ENCODE data around the gene EPB41.
A peak's percentile ranks its signal among the peaks of the same experiment; 100 is the strongest.
"Not testable (repeated sequence)": the region's sequence is repeated elsewhere in the genome, so short reads cannot be mapped to it uniquely, and the experiment has no call there.

EPB41 gene

GRCh38 chr1:28914228-28915030 is at the start of gene EPB41:
EPB41 (plus strand) TSS chr1:28914569; CDS start chr1:28987438, 72,869 bp downstream.
- peaks cover 3% of the 10 kb centered on the region for H3K27me3 ChIP-seq (ENCODE audit: control insufficient read depth, insufficient read depth, low read length)
- no peaks in the 10 kb centered on the region for H3K9me3 ChIP-seq (ENCODE audit: control insufficient read depth, insufficient read depth, low read length)
- no peaks in the 10 kb centered on the region for H3K36me3 ChIP-seq (ENCODE audit: control insufficient read depth, insufficient read depth, low read length)
- H3K4me3 ChIP-seq (ENCODE audit: low read depth, low read length) = peak within 1 kb of the TSS; percentile 91
- H3K9ac ChIP-seq (ENCODE audit: low read depth, low read length) = peak within 1 kb of the TSS; percentile 76
- peaks cover 5% of the 10 kb centered on the region for H3K4me1 ChIP-seq (ENCODE audit: control insufficient read depth, insufficient read depth, low read length)

GRCh38 chr1:28864695-28865094 is 49.7 kb upstream of the EPB41 start:
- no peaks in the 10 kb centered on the region for H3K36me3 ChIP-seq (ENCODE audit: control insufficient read depth, insufficient read depth, low read length)
- no peaks in the 10 kb centered on the region for H3K27me3 ChIP-seq (ENCODE audit: control insufficient read depth, insufficient read depth, low read length)
- H3K4me1 ChIP-seq (ENCODE audit: control insufficient read depth, insufficient read depth, low read length) = no peaks in the 10 kb centered on the region
- no peaks in the 10 kb centered on the region for H3K9me3 ChIP-seq (ENCODE audit: control insufficient read depth, insufficient read depth, low read length)
- no peak overlapping the region for H3K4me3 ChIP-seq (ENCODE audit: low read depth, low read length)
- no peak overlapping the region for H3K9ac ChIP-seq (ENCODE audit: low read depth, low read length)

GRCh38 chr1:28865997-28866650 is 48.2 kb upstream of the EPB41 start:
- Histone ChIP-seq H3K27me3 (ENCODE audit: control insufficient read depth, insufficient read depth, low read length) (no peaks in the 10 kb centered on the region), H3K36me3 (ENCODE audit: control insufficient read depth, insufficient read depth, low read length) (no peaks in the 10 kb centered on the region), H3K4me3 (ENCODE audit: low read depth, low read length) (no peak overlapping the region), H3K9me3 (ENCODE audit: control insufficient read depth, insufficient read depth, low read length) (no peaks in the 10 kb centered on the region), H3K4me1 (ENCODE audit: control insufficient read depth, insufficient read depth, low read length) (no peaks in the 10 kb centered on the region), H3K9ac (ENCODE audit: low read depth, low read length) (no peak overlapping the region)

GRCh38 chr1:28867850-28868249 is 46.5 kb upstream of the EPB41 start:
- H3K27me3 ChIP-seq (ENCODE audit: control insufficient read depth, insufficient read depth, low read length) = no peaks in the 10 kb centered on the region
- H3K4me3 ChIP-seq (ENCODE audit: low read depth, low read length) = no peak overlapping the region
- no peaks in the 10 kb centered on the region for H3K4me1 ChIP-seq (ENCODE audit: control insufficient read depth, insufficient read depth, low read length)
- no peak overlapping the region for H3K9ac ChIP-seq (ENCODE audit: low read depth, low read length)
- H3K9me3 ChIP-seq (ENCODE audit: control insufficient read depth, insufficient read depth, low read length) = no peaks in the 10 kb centered on the region
- H3K36me3 ChIP-seq (ENCODE audit: control insufficient read depth, insufficient read depth, low read length) = no peaks in the 10 kb centered on the region

GRCh38 chr1:28869952-28870351 is 44.4 kb upstream of the EPB41 start:
- no peaks in the 10 kb centered on the region for H3K4me1 ChIP-seq (ENCODE audit: control insufficient read depth, insufficient read depth, low read length)

GRCh38 chr1:28871631-28872401 is 42.6 kb upstream of the EPB41 start:
- no peaks in the 10 kb centered on the region for H3K36me3 ChIP-seq (ENCODE audit: control insufficient read depth, insufficient read depth, low read length)
- no peak overlapping the region for H3K4me3 ChIP-seq (ENCODE audit: low read depth, low read length)
- H3K9ac ChIP-seq (ENCODE audit: low read depth, low read length) = no peak overlapping the region
- H3K27me3 ChIP-seq (ENCODE audit: control insufficient read depth, insufficient read depth, low read length) = no peaks in the 10 kb centered on the region
- no peaks in the 10 kb centered on the region for H3K4me1 ChIP-seq (ENCODE audit: control insufficient read depth, insufficient read depth, low read length)
- H3K9me3 ChIP-seq (ENCODE audit: control insufficient read depth, insufficient read depth, low read length) = no peaks in the 10 kb centered on the region

More at GRCh38 chr1:28869952-28870351, 44.4 kb upstream of the EPB41 start:
- Histone ChIP-seq H3K36me3 (ENCODE audit: control insufficient read depth, insufficient read depth, low read length) (no peaks in the 10 kb centered on the region), H3K4me3 (ENCODE audit: low read depth, low read length) (no peak overlapping the region), H3K9ac (ENCODE audit: low read depth, low read length) (no peak overlapping the region), H3K9me3 (ENCODE audit: control insufficient read depth, insufficient read depth, low read length) (no peaks in the 10 kb centered on the region), H3K27me3 (ENCODE audit: control insufficient read depth, insufficient read depth, low read length) (no peaks in the 10 kb centered on the region)

GRCh38 chr1:28875134-28875533 is 39.2 kb upstream of the EPB41 start:
- not testable (repeated sequence) for H3K27me3 ChIP-seq (ENCODE audit: control insufficient read depth, insufficient read depth, low read length); H3K4me1 ChIP-seq (ENCODE audit: control insufficient read depth, insufficient read depth, low read length); H3K9ac ChIP-seq (ENCODE audit: low read depth, low read length); H3K36me3 ChIP-seq (ENCODE audit: control insufficient read depth, insufficient read depth, low read length); H3K4me3 ChIP-seq (ENCODE audit: low read depth, low read length); H3K9me3 ChIP-seq (ENCODE audit: control insufficient read depth, insufficient read depth, low read length)

- Histone ChIP-seq H3K9me3 (ENCODE audit: control insufficient read depth, insufficient read depth, low read length) (no peaks in the 10 kb centered on the region), H3K27me3 (ENCODE audit: control insufficient read depth, insufficient read depth, low read length) (no peaks in the 10 kb centered on the region), H3K9ac (ENCODE audit: low read depth, low read length) (no peak overlapping the region), H3K36me3 (ENCODE audit: control insufficient read depth, insufficient read depth, low read length) (no peaks in the 10 kb centered on the region), H3K4me3 (ENCODE audit: low read depth, low read length) (no peak overlapping the region), H3K4me1 (ENCODE audit: control insufficient read depth, insufficient read depth, low read length) (peaks cover 1% of the 10 kb centered on the region)
Observed at GRCh38 chr1:28877132-28877781, 37.1 kb upstream of the EPB41 start.

- H3K36me3 ChIP-seq (ENCODE audit: control insufficient read depth, insufficient read depth, low read length) = no peaks in the 10 kb centered on the region
- no peak overlapping the region for H3K9ac ChIP-seq (ENCODE audit: low read depth, low read length)
- H3K27me3 ChIP-seq (ENCODE audit: control insufficient read depth, insufficient read depth, low read length) = no peaks in the 10 kb centered on the region
- peaks cover 9% of the 10 kb centered on the region for H3K4me1 ChIP-seq (ENCODE audit: control insufficient read depth, insufficient read depth, low read length)
- H3K9me3 ChIP-seq (ENCODE audit: control insufficient read depth, insufficient read depth, low read length) = no peaks in the 10 kb centered on the region
- H3K4me3 ChIP-seq (ENCODE audit: low read depth, low read length) = no peak overlapping the region
Observed at GRCh38 chr1:28878796-28879195, 35.6 kb upstream of the EPB41 start.

GRCh38 chr1:28882009-28882628 is 32.2 kb upstream of the EPB41 start:
- Histone ChIP-seq H3K9me3 (ENCODE audit: control insufficient read depth, insufficient read depth, low read length) (no peaks in the 10 kb centered on the region), H3K4me1 (ENCODE audit: control insufficient read depth, insufficient read depth, low read length) (peaks cover 24% of the 10 kb centered on the region), H3K36me3 (ENCODE audit: control insufficient read depth, insufficient read depth, low read length) (no peaks in the 10 kb centered on the region), H3K4me3 (ENCODE audit: low read depth, low read length) (no peak overlapping the region), H3K9ac (ENCODE audit: low read depth, low read length) (no peak overlapping the region), H3K27me3 (ENCODE audit: control insufficient read depth, insufficient read depth, low read length) (peaks cover 6% of the 10 kb centered on the region)

- Histone ChIP-seq H3K27me3 (ENCODE audit: control insufficient read depth, insufficient read depth, low read length) (peaks cover 6% of the 10 kb centered on the region), H3K4me3 (ENCODE audit: low read depth, low read length) (no peak overlapping the region), H3K9ac (ENCODE audit: low read depth, low read length) (no peak overlapping the region)
Observed at GRCh38 chr1:28883242-28883616, 31.1 kb upstream of the EPB41 start.

More at GRCh38 chr1:28883242-28883616, 31.1 kb upstream of the EPB41 start:
- H3K36me3 ChIP-seq (ENCODE audit: control insufficient read depth, insufficient read depth, low read length) = no peaks in the 10 kb centered on the region
- H3K9me3 ChIP-seq (ENCODE audit: control insufficient read depth, insufficient read depth, low read length) = no peaks in the 10 kb centered on the region
- peaks cover 24% of the 10 kb centered on the region for H3K4me1 ChIP-seq (ENCODE audit: control insufficient read depth, insufficient read depth, low read length)
